ENCODE data around the gene KIF15. TPM values are rescaled to one million over a fixed set of nuclear protein-coding genes. Genes with fewer than 3 reads are reported as not detected.

Gene KIF15
- total RNA-seq, 1 experiment from 2014 or later: 20.9 TPM

GRCh38 chr3:44721231-44722102 lies 40.1 kb upstream of the KIF15 start:
- H3K9me3 ChIP-seq (ENCODE audit: control insufficient read depth in 1 of 2, insufficient read depth in 1 of 2, low read depth in 1 of 2, low read length in 2 of 2): peaks cover 46 to 53% of the 10 kb centered on the region in 2 experiments; a peak in 3 of 4 replicates
- BruUV-seq (replicated peaks): no TSS peak
- DNase-seq (ENCODE audit: low read depth, low spot score): no peak

GRCh38 chr3:44722103-44722401 lies 39.5 kb upstream of the KIF15 start:
- no peak for TF ChIP-seq YY1 (IDR thresholded peaks at IDR 0.05; ENCODE audit: extremely low read depth, insufficient replicate concordance, low read depth, low read length)
- no peak for TF ChIP-seq EZH2 (IDR thresholded peaks at IDR 0.05)
- TF ChIP-seq ZNF274 (IDR thresholded peaks at IDR 0.05; ENCODE audit: low read depth, low read length): peak; percentile 55
- no peak for TF ChIP-seq MAX (IDR thresholded peaks at IDR 0.05)
- no peak for TF ChIP-seq SIN3A (IDR thresholded peaks at IDR 0.05; ENCODE audit: low read depth)
- TF ChIP-seq SP1 (IDR thresholded peaks at IDR 0.05; ENCODE audit: low read depth): no peak
- no TSS peak for BruUV-seq (replicated peaks)
- intact Hi-C loops (cut with micrococcal nuclease): no loop called here
- Histone ChIP-seq H3K4me3 (replicated peaks in 1 of 2; ENCODE audit: low read depth in 1 of 2, low read length in 2 of 2) (no peak overlapping the region), H3K79me2 (ENCODE audit: insufficient read depth, low read length) (no peaks in the 10 kb centered on the region), H3K4me2 (ENCODE audit: low read length) (no peak overlapping the region), H3K4me1 (ENCODE audit: control insufficient read depth in 1 of 2, insufficient read depth in 2 of 2, low read length in 2 of 2) (no peaks in the 10 kb centered on the region), H4K20me1 (ENCODE audit: insufficient read depth) (no peaks in the 10 kb centered on the region), H3K36me3 (ENCODE audit: control insufficient read depth in 1 of 2, insufficient read depth in 2 of 2, low read length in 2 of 2) (peaks cover 0 to 6% of the 10 kb centered on the region in 2 experiments; a peak in 1 of 4 replicates), H3K27me3 (ENCODE audit: insufficient read depth, low read length) (no peaks in the 10 kb centered on the region), H3K9me2 (ENCODE audit: insufficient read depth) (no peaks in the 10 kb centered on the region), H3K9me3 (ENCODE audit: control insufficient read depth in 1 of 2, insufficient read depth in 1 of 2, low read depth in 1 of 2, low read length in 2 of 2) (peaks cover 46 to 53% of the 10 kb centered on the region in 2 experiments; a peak in 3 of 4 replicates), H2AFZ (ENCODE audit: low read depth, low read length, poor library complexity, severe bottlenecking) (no peak overlapping the region), H3K27ac (ENCODE audit: low read depth, low read length) (no peak overlapping the region), H3K9ac (ENCODE audit: low read length) (no peak overlapping the region)
- CTCF ChIA-PET: no interaction called here
- ATAC-seq (no peak), DNase-seq (ENCODE audit: low read depth, low spot score) (no peak)
- RAD21 ChIA-PET (ENCODE audit: low non-redundant PET in 1 of 2, low total read pairs in 2 of 2, uncharacterized antibody in 2 of 2, unreplicated experiment in 2 of 2): no interaction called here
- POLR2A ChIA-PET: no interaction called here

More at GRCh38 chr3:44721231-44722102, 40.1 kb upstream of the KIF15 start:
- intact Hi-C loops (cut with micrococcal nuclease): no loop called here
- Histone ChIP-seq H2AFZ (ENCODE audit: low read depth, low read length, poor library complexity, severe bottlenecking) (no peak overlapping the region), H3K4me3 (replicated peaks in 1 of 2; ENCODE audit: low read depth in 1 of 2, low read length in 2 of 2) (no peak overlapping the region), H3K4me2 (ENCODE audit: low read length) (no peak overlapping the region), H3K36me3 (ENCODE audit: control insufficient read depth in 1 of 2, insufficient read depth in 2 of 2, low read length in 2 of 2) (peaks cover 0 to 6% of the 10 kb centered on the region in 2 experiments; a peak in 1 of 4 replicates), H3K27ac (ENCODE audit: low read depth, low read length) (no peak overlapping the region), H4K20me1 (ENCODE audit: insufficient read depth) (no peaks in the 10 kb centered on the region), H3K9ac (ENCODE audit: low read length) (no peak overlapping the region), H3K79me2 (ENCODE audit: insufficient read depth, low read length) (no peaks in the 10 kb centered on the region), H3K4me1 (ENCODE audit: control insufficient read depth in 1 of 2, insufficient read depth in 2 of 2, low read length in 2 of 2) (no peaks in the 10 kb centered on the region), H3K9me2 (ENCODE audit: insufficient read depth) (no peaks in the 10 kb centered on the region), H3K27me3 (ENCODE audit: insufficient read depth, low read length) (no peaks in the 10 kb centered on the region)
- CTCF ChIA-PET: no interaction called here
- POLR2A ChIA-PET: no interaction called here
- RAD21 ChIA-PET (ENCODE audit: low non-redundant PET in 1 of 2, low total read pairs in 2 of 2, uncharacterized antibody in 2 of 2, unreplicated experiment in 2 of 2): no interaction called here
- TF ChIP-seq POLR2A (IDR thresholded peaks at IDR 0.05; ENCODE audit: borderline replicate concordance, extremely low read depth, insufficient read depth, insufficient read length) (no peak), EZH2 (IDR thresholded peaks at IDR 0.05) (no peak), EZH2phosphoT487 (IDR thresholded peaks at IDR 0.05; ENCODE audit: borderline replicate concordance) (no peak), ELF1 (IDR thresholded peaks at IDR 0.05; ENCODE audit: borderline replicate concordance, low read depth) (no peak), ZNF274 (IDR thresholded peaks at IDR 0.05; ENCODE audit: low read depth, low read length) (peak; percentile 96), CEBPB (IDR thresholded peaks at IDR 0.05; ENCODE audit: low read depth) (no peak)
- no peak for ATAC-seq
